IMR-90 (cell line): Measurements from ENCODE around the gene SHROOM3. TPM values are rescaled to one million over a fixed set of nuclear protein-coding genes. Genes with fewer than 3 reads are reported as not detected.
A peak's percentile ranks its signal among the peaks of the same experiment; 100 is the strongest.

Experiments
- ATAC-seq: fragments of 200-7000 bp; cut with Tn5 transposase; 2 replicates; pipeline ENCODE4 v1.9.1; 2020; ENCODE audit warnings: low read depth, mild to moderate bottlenecking, moderate library complexity
- BruUV-seq: library from RNA; stranded (reverse); fragments of 400-500 nt; replicated peaks from 2 replicates; lab custom pipeline; 2021; lab: Mats Ljungman, UMichigan
- CTCF ChIA-PET: fragments of 300-600 bp; formaldehyde crosslinking; extraction: SDS; loops from one replicate; lab custom pipeline; 2021; ENCODE audit warnings: antibody characterized with exemption; lab: Yijun Ruan, JAX
- POLR2A ChIA-PET: fragments of 300-600 bp; sonication (Branson Sonifier 250); formaldehyde crosslinking; loops from one replicate; lab custom pipeline; 2022; ENCODE audit warnings: antibody characterized with exemption; ENCODE audit not compliant: unreplicated experiment; lab: Charles Lee
- DNase-seq: peaks from one replicate; pipeline ENCODE4 v3.0.0; 2013
- H2AFZ ChIP-seq: replicated peaks from 2 replicates; pipeline ENCODE3; 2013; ENCODE audit warnings: low read length, mild to moderate bottlenecking; ENCODE audit not compliant: poor library complexity
- H2AK5ac ChIP-seq: 2 replicates; pipeline ENCODE4 v1.6.1; 2013; ENCODE audit warnings: low read depth, low read length, inconsistent platforms
- H2AK9ac ChIP-seq: replicated peaks from 2 replicates; pipeline ENCODE3; 2013; ENCODE audit warnings: mild to moderate bottlenecking, low read depth, low read length, moderate library complexity; ENCODE audit not compliant: poor library complexity
- H2BK120ac ChIP-seq: 2 replicates; pipeline ENCODE4 v1.6.1; 2013; ENCODE audit warnings: low read depth, low read length, inconsistent platforms
- H2BK15ac ChIP-seq: 3 replicates; pipeline ENCODE4 v1.6.1; 2013; ENCODE audit warnings: low read depth, low read length, inconsistent platforms
- H2BK20ac ChIP-seq: 2 replicates; pipeline ENCODE4 v1.6.1; 2013; ENCODE audit warnings: low read depth, mild to moderate bottlenecking, inconsistent platforms, low read length, moderate library complexity
- H2BK5ac ChIP-seq: 2 replicates; pipeline ENCODE4 v1.6.1; 2013; ENCODE audit warnings: mild to moderate bottlenecking, low read depth, low read length, inconsistent platforms; ENCODE audit not compliant: poor library complexity, severe bottlenecking
- H3K14ac ChIP-seq: replicated peaks from 2 replicates; pipeline ENCODE4 v1.6.1; 2013; ENCODE audit warnings: low read depth, low read length, inconsistent platforms
- H3K18ac ChIP-seq: 2 replicates; pipeline ENCODE4 v1.6.1; 2013; ENCODE audit warnings: low read depth, low read length, control low read depth
- H3K23ac ChIP-seq: 2 replicates; pipeline ENCODE4 v1.6.1; 2013; ENCODE audit warnings: low read depth, low read length, inconsistent platforms
- H3K27ac ChIP-seq: 2 replicates; pipeline ENCODE4 v1.5.1; 2013; ENCODE audit warnings: mild to moderate bottlenecking, control low read depth, low read length; ENCODE audit not compliant: insufficient read depth
- H3K27me3 ChIP-seq: 2 replicates; pipeline ENCODE4 v1.6.1; 2013; ENCODE audit warnings: low read length; ENCODE audit not compliant: control insufficient read depth, insufficient read depth
- H3K36me3 ChIP-seq: 2 replicates; pipeline ENCODE4 v1.6.1; 2013; ENCODE audit warnings: low read length, mixed read lengths; ENCODE audit not compliant: control insufficient read depth, insufficient read depth
- H3K4ac ChIP-seq: 2 replicates; pipeline ENCODE4 v1.6.1; 2013; ENCODE audit warnings: low read depth, low read length, inconsistent platforms
- H3K4me1 ChIP-seq: 2 replicates; pipeline ENCODE4 v1.6.1; 2013; ENCODE audit warnings: low read length, mixed read lengths; ENCODE audit not compliant: control insufficient read depth, insufficient read depth
- H3K4me2 ChIP-seq: 2 replicates; pipeline ENCODE4 v1.6.1; 2013; ENCODE audit warnings: low read depth, mild to moderate bottlenecking, control low read depth, low read length, moderate library complexity
- H3K4me3 ChIP-seq: 2 replicates; pipeline ENCODE4 v1.5.1; 2013; ENCODE audit warnings: low read depth, mild to moderate bottlenecking, control low read depth, low read length, moderate library complexity; ENCODE audit not compliant: insufficient read depth
- H3K56ac ChIP-seq: 2 replicates; pipeline ENCODE4 v1.6.1; 2013; ENCODE audit warnings: low read length, inconsistent platforms; ENCODE audit not compliant: insufficient read depth; ENCODE audit errors: extremely low read depth
- H3K79me1 ChIP-seq, 2 experiments: 2 replicates each; pipeline ENCODE4 v1.6.1; 2013; ENCODE audit warnings: low read length in 2 of 2, inconsistent platforms in 1 of 2, low read depth in 1 of 2
- H3K9ac ChIP-seq: 2 replicates; pipeline ENCODE4 v1.6.1; 2013; ENCODE audit warnings: low read depth, low read length, control low read depth
- H3K9me1 ChIP-seq: 2 replicates; pipeline ENCODE4 v1.6.1; 2013; ENCODE audit warnings: low read length, inconsistent platforms; ENCODE audit not compliant: insufficient read depth
- H3K9me3 ChIP-seq: 2 replicates; pipeline ENCODE4 v1.6.1; 2013; ENCODE audit warnings: low read length; ENCODE audit not compliant: control insufficient read depth, insufficient read depth
- H4K20me1 ChIP-seq: 2 replicates; pipeline ENCODE4 v1.6.1; 2013; ENCODE audit warnings: low read length, inconsistent platforms; ENCODE audit not compliant: insufficient read depth
- H4K5ac ChIP-seq: 2 replicates; pipeline ENCODE4 v1.6.1; 2013; ENCODE audit warnings: mild to moderate bottlenecking, low read depth, low read length, control low read depth
- H4K8ac ChIP-seq, 2 experiments: 2 replicates each; pipeline ENCODE4 v1.6.1; 2013; ENCODE audit warnings: low read depth in 2 of 2, low read length in 2 of 2, control low read depth in 1 of 2, inconsistent platforms in 1 of 2
- H4K91ac ChIP-seq: 2 replicates; pipeline ENCODE4 v1.6.1; 2013; ENCODE audit warnings: low read depth, low read length, inconsistent platforms; ENCODE audit not compliant: insufficient read depth
- BHLHE40 ChIP-seq: fragments of 150-350 bp; IDR thresholded peaks from 2 replicates; pipeline ENCODE4 v1.6.1; 2016; ENCODE audit warnings: mild to moderate bottlenecking, low read depth, low read length
- CHD1 ChIP-seq: IDR thresholded peaks from 2 replicates; pipeline ENCODE4 v1.6.1; 2012; ENCODE audit warnings: low read depth, low read length, improper control_type of control experiment
- CTCF ChIP-seq: conservative IDR thresholded peaks from 2 replicates; pipeline ENCODE4 v1.5.1; 2012; ENCODE audit warnings: mild to moderate bottlenecking, low read depth, low read length, improper control_type of control experiment
- FOS ChIP-seq: fragments of 150-350 bp; IDR thresholded peaks from 2 replicates; pipeline ENCODE4 v1.6.1; 2016; ENCODE audit warnings: low read depth, low read length
- MAFK ChIP-seq: IDR thresholded peaks from 2 replicates; pipeline ENCODE4 v1.6.1; 2012; ENCODE audit warnings: low read depth, low read length, improper control_type of control experiment
- MAZ ChIP-seq: IDR thresholded peaks from 2 replicates; pipeline ENCODE4 v1.6.1; 2012; ENCODE audit warnings: low read depth, mild to moderate bottlenecking, low read length, improper control_type of control experiment, moderate library complexity, borderline replicate concordance
- NFE2L2 ChIP-seq: fragments of 150-350 bp; IDR thresholded peaks from 2 replicates; pipeline ENCODE4 v1.6.1; 2016; ENCODE audit warnings: low read depth, mild to moderate bottlenecking, low read length
- RAD21 ChIP-seq: IDR thresholded peaks from 2 replicates; pipeline ENCODE4 v1.6.1; 2012; ENCODE audit warnings: low read length, improper control_type of control experiment
- SMC3 ChIP-seq: fragments of 150-350 bp; IDR thresholded peaks from 2 replicates; pipeline ENCODE4 v1.6.1; 2016; ENCODE audit warnings: low read depth, mild to moderate bottlenecking, antibody characterized with exemption, low read length, moderate library complexity
- USF2 ChIP-seq: fragments of 150-350 bp; IDR thresholded peaks from 2 replicates; pipeline ENCODE4 v1.6.1; 2017; ENCODE audit warnings: mild to moderate bottlenecking, antibody characterized with exemption, low read length, low read depth
- WGBS, 2 experiments: methylation state at CpG; one replicate each; pipeline versions ENCODE4 v1.1.5 to v1.1.7; 2013; ENCODE audit warnings: missing lambda C conversion rate in 2 of 2; ENCODE audit not compliant: insufficient read length in 1 of 2; ENCODE audit errors: extremely low coverage in 2 of 2; 5-methylcytosine and 5-hydroxymethylcytosine counted together
- dilution Hi-C: fragments of 300-500 bp; cut with HindIII; formaldehyde crosslinking; loops from one replicate; pipeline ENCODE4 v1.14.3; 2018; ENCODE audit warnings: low sequenced_read_pairs; ENCODE audit not compliant: unreplicated experiment
- in situ Hi-C: fragments of 300-500 bp; cut with MboI; formaldehyde crosslinking; loops from 3 replicates; pipeline ENCODE4 v1.14.3; 2019; ENCODE audit warnings: low sequenced_read_pairs, inconsistent platforms, mixed read lengths
- intact Hi-C: fragments of 100-400 bp; cut with micrococcal nuclease; formaldehyde crosslinking; loops from 2 replicates; pipeline ENCODE4 v1.10.0; 2022
- polyA plus RNA-seq, 3 experiments: library from polyadenylated mRNA; depleted of rRNA; stranded (reverse); fragments of >200 nt; gene quantifications; 2 replicates each; pipeline ENCODE4 v1.2.3, GENCODE V29; 2012; ENCODE audit warnings: low replicate concordance in 1 of 3
- total RNA-seq: library from RNA; depleted of rRNA; stranded (reverse); fragments of >200 nt; gene quantifications from 2 replicates; pipeline ENCODE4 v1.2.3, GENCODE V29; 2012

The SHROOM3 gene
- total and polyA plus RNA-seq, 2 of the 4 experiments (the other 2 are of a cell fraction) = 10.8 to 19.5 TPM

GRCh38 chr4:76430519-76431388, 4.3 kb upstream of the SHROOM3 start:
- Histone ChIP-seq H4K20me1 (no peaks in the 10 kb centered on the region), H3K4ac (no peak overlapping the region), H3K4me2 (no peak overlapping the region), H2BK20ac (no peak overlapping the region), H3K56ac (no peak overlapping the region), H3K9me3 (no peaks in the 10 kb centered on the region), H3K36me3 (no peaks in the 10 kb centered on the region), H3K4me3 (no peak overlapping the region), H3K27ac (no peak overlapping the region), H2AFZ (no peak overlapping the region), H3K27me3 (peaks cover 21% of the 10 kb centered on the region), H2BK120ac (no peak overlapping the region), H2AK9ac (no peak overlapping the region), H4K91ac (no peak overlapping the region), H3K9ac (no peak overlapping the region), H3K23ac (no peak overlapping the region), H3K14ac (no peak overlapping the region), H3K4me1 (no peaks in the 10 kb centered on the region), H2BK5ac (no peak overlapping the region), H2BK15ac (no peak overlapping the region), H3K9me1 (no peaks in the 10 kb centered on the region), H2AK5ac (no peak overlapping the region), H4K5ac (no peak overlapping the region), H3K18ac (no peak overlapping the region), H3K79me1 (no peaks in the 10 kb centered on the region), H4K8ac (no peak overlapping the region)
- ATAC-seq (peak; percentile 72; the same call in 1 of the 2 replicates), DNase-seq (peak; percentile 60)
- intact Hi-C loops (loop anchor here (1.0 to 10.0 kb wide), 5 partner anchors 75 to 772 kb away; no protein-coding TSS in a partner anchor), in situ Hi-C loops (loop anchor here (5.0 to 25.0 kb wide), 3 partner anchors 77 to 782 kb away; no protein-coding TSS in a partner anchor), dilution Hi-C loops (no loop called here)
- TF ChIP-seq USF2 (no peak), CTCF (peak; percentile 78), BHLHE40 (no peak), SMC3 (peak; percentile 62), RAD21 (peak; percentile 76), FOS (no peak), MAFK (no peak), NFE2L2 (no peak), CHD1 (no peak), MAZ (no peak)
- no CpG with 5 or more reads among the region's 15 CpGs for WGBS, 2 experiments
- ChIA-PET CTCF (interaction anchor here (0.6 to 1.0 kb wide), 8 partner anchors 9 to 1212 kb away, joined by 3 to 7 read pairs (median 3); no protein-coding TSS in a partner anchor), POLR2A (no interaction called here)
- BruUV-seq = no TSS peak
